K562 (cell line): Measurements from ENCODE around the gene CNPY4. TPM values are rescaled to one million over a fixed set of nuclear protein-coding genes. Genes with fewer than 3 reads are reported as not detected.

Experiments used
- CBFB ChIP-seq: sonication (generic); formaldehyde crosslinking; IDR thresholded peaks from 2 replicates; pipeline ENCODE4 v1.4.0; 2020; ENCODE audit warnings: mild to moderate bottlenecking, missing genetic modification reagents
- DNMT1 ChIP-seq: fragments of 450-650 bp; IDR thresholded peaks from 2 replicates; pipeline ENCODE4 v1.6.1; 2016; ENCODE audit warnings: antibody characterized with exemption, mild to moderate bottlenecking
- EP400 ChIP-seq: fragments of 450-650 bp; IDR thresholded peaks from 2 replicates; pipeline ENCODE4 v1.6.1; 2017; ENCODE audit warnings: antibody characterized with exemption, mild to moderate bottlenecking, moderate library complexity
- SETDB1 ChIP-seq: IDR thresholded peaks from one replicate; pipeline ENCODE4 v1.6.1; 2012; ENCODE audit warnings: low read length, control low read depth, inconsistent platforms
- SLC30A9 ChIP-seq: fragments of 250-450 bp; sonication (Bioruptor Pico); IDR thresholded peaks from 2 replicates; pipeline ENCODE4 v1.8.0; 2022; ENCODE audit warnings: mild to moderate bottlenecking, moderate library complexity
- SMAD4 ChIP-seq: fragments of 250-450 bp; sonication (Bioruptor Pico); conservative IDR thresholded peaks from 2 replicates; pipeline ENCODE4 v1.8.0; 2021; ENCODE audit warnings: inconsistent platforms, mild to moderate bottlenecking, moderate library complexity
- SMARCE1 ChIP-seq: fragments of 450-650 bp; IDR thresholded peaks from 2 replicates; pipeline ENCODE4 v1.7.1; 2016; ENCODE audit warnings: mild to moderate bottlenecking
- TAF7 ChIP-seq: fragments of 450-650 bp; IDR thresholded peaks from 2 replicates; pipeline ENCODE4 v1.6.1; 2016; ENCODE audit warnings: missing genetic modification characterization, missing compliant biosample characterization
- XRCC5 ChIP-seq: fragments of 200-400 bp; formaldehyde crosslinking; IDR thresholded peaks from 2 replicates; pipeline ENCODE4 v1.6.1; 2017; ENCODE audit warnings: low read depth, mild to moderate bottlenecking, low read length
- ZFX ChIP-seq: sonication (generic); formaldehyde crosslinking; IDR thresholded peaks from 2 replicates; pipeline ENCODE4 v1.8.0; 2022; ENCODE audit warnings: mild to moderate bottlenecking, missing genetic modification reagents, moderate library complexity
- ZNF121 ChIP-seq: sonication (generic); formaldehyde crosslinking; conservative IDR thresholded peaks from 2 replicates; pipeline ENCODE4 v1.8.0; 2022; ENCODE audit warnings: missing genetic modification reagents
- polyA plus RNA-seq, 8 experiments: library from polyadenylated mRNA; depleted of rRNA in 4 of 8; stranded (reverse) in 5 of 8; unstranded in 3 of 8; fragments of >200 nt; fragmentation: Nextera tagmentation in 2 of 8; fragmentation: Illumina TruSeq in 1 of 8; extraction: Ambion mirVana in 2 of 8; extraction: Trizol in 1 of 8; gene quantifications; 2 replicates each; pipeline versions ENCODE4 v1.2.1 to v1.2.3, GENCODE V29; 2011 to 2014; ENCODE audit warnings: inconsistent platforms in 1 of 8, missing spikeins in 1 of 8
- total RNA-seq, 7 experiments: library from RNA; depleted of rRNA in 6 of 7; stranded (reverse); fragments of >200 nt in 6 of 7; fragmentation: Illumina TruSeq in 2 of 7; extraction: Trizol in 2 of 7; gene quantifications; 2 replicates each; pipeline versions ENCODE4 v1.2.1 to v1.2.3, GENCODE V29; 2011 to 2021; ENCODE audit warnings: low replicate concordance in 1 of 7
- TF ChIP-seq, protein P1 (sequence below): fragments of 200-600 bp; sonication (generic); IDR thresholded peaks from one replicate; pipeline ENCODE4 v1.6.1; 2012; ENCODE audit warnings: mild to moderate bottlenecking, low read depth, low read length, inconsistent platforms
- TF ChIP-seq, protein P2 (sequence below): fragments of 250-450 bp; sonication (Bioruptor Pico); IDR thresholded peaks from 2 replicates; pipeline ENCODE4 v1.8.0; 2021; ENCODE audit warnings: moderate library complexity, mild to moderate bottlenecking, inconsistent platforms
- TF ChIP-seq, protein P3 (sequence below): sonication (generic); formaldehyde crosslinking; IDR thresholded peaks from 2 replicates; pipeline ENCODE4 v1.8.0; 2022; ENCODE audit warnings: mild to moderate bottlenecking, low read depth, missing genetic modification reagents

Gene CNPY4
- total and polyA plus RNA-seq, 9 of the 15 experiments (the other 6 are each of a cell fraction or from before 2014, with no cell fraction given) = 1.9 to 11.2 (median 7.0) TPM

DNA sequence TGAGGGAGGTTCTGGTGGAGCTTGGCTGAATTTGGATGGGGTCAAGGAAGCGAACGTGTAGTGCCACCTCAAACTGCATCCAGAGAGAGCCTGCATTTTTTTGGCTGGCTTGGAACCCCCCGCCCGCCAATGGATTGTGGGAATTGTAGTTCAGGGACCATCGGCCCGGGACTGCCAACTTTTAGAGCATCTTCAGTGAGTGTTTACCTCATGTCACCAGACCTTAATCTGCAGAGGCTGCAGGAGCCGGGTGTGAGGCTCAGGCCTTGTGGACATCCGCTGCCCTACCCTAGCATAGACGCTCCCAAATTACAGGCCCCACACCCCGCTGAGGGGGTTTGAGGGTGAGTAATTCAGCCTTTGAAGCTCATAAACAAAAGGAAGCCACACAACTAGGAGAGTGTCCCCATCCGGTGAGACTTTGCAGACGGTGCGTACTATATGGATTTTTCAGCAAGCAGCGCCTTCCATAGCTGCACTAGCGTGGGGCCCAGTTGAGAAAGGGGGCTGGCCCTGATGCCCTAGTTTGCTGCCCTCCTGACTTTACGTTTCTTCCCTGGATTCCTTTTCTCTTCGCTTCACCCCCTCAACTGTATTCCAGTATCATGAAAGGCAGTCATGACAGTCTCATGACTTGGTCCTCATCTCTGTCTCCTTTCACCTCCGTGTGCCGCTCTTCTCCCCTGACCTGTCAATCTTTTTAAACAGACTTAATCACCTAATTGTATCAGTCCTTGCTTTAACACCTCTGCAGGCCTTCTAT lies 717 bp downstream of the CNPY4 start (continued):
- TF ChIP-seq, protein P1, sequence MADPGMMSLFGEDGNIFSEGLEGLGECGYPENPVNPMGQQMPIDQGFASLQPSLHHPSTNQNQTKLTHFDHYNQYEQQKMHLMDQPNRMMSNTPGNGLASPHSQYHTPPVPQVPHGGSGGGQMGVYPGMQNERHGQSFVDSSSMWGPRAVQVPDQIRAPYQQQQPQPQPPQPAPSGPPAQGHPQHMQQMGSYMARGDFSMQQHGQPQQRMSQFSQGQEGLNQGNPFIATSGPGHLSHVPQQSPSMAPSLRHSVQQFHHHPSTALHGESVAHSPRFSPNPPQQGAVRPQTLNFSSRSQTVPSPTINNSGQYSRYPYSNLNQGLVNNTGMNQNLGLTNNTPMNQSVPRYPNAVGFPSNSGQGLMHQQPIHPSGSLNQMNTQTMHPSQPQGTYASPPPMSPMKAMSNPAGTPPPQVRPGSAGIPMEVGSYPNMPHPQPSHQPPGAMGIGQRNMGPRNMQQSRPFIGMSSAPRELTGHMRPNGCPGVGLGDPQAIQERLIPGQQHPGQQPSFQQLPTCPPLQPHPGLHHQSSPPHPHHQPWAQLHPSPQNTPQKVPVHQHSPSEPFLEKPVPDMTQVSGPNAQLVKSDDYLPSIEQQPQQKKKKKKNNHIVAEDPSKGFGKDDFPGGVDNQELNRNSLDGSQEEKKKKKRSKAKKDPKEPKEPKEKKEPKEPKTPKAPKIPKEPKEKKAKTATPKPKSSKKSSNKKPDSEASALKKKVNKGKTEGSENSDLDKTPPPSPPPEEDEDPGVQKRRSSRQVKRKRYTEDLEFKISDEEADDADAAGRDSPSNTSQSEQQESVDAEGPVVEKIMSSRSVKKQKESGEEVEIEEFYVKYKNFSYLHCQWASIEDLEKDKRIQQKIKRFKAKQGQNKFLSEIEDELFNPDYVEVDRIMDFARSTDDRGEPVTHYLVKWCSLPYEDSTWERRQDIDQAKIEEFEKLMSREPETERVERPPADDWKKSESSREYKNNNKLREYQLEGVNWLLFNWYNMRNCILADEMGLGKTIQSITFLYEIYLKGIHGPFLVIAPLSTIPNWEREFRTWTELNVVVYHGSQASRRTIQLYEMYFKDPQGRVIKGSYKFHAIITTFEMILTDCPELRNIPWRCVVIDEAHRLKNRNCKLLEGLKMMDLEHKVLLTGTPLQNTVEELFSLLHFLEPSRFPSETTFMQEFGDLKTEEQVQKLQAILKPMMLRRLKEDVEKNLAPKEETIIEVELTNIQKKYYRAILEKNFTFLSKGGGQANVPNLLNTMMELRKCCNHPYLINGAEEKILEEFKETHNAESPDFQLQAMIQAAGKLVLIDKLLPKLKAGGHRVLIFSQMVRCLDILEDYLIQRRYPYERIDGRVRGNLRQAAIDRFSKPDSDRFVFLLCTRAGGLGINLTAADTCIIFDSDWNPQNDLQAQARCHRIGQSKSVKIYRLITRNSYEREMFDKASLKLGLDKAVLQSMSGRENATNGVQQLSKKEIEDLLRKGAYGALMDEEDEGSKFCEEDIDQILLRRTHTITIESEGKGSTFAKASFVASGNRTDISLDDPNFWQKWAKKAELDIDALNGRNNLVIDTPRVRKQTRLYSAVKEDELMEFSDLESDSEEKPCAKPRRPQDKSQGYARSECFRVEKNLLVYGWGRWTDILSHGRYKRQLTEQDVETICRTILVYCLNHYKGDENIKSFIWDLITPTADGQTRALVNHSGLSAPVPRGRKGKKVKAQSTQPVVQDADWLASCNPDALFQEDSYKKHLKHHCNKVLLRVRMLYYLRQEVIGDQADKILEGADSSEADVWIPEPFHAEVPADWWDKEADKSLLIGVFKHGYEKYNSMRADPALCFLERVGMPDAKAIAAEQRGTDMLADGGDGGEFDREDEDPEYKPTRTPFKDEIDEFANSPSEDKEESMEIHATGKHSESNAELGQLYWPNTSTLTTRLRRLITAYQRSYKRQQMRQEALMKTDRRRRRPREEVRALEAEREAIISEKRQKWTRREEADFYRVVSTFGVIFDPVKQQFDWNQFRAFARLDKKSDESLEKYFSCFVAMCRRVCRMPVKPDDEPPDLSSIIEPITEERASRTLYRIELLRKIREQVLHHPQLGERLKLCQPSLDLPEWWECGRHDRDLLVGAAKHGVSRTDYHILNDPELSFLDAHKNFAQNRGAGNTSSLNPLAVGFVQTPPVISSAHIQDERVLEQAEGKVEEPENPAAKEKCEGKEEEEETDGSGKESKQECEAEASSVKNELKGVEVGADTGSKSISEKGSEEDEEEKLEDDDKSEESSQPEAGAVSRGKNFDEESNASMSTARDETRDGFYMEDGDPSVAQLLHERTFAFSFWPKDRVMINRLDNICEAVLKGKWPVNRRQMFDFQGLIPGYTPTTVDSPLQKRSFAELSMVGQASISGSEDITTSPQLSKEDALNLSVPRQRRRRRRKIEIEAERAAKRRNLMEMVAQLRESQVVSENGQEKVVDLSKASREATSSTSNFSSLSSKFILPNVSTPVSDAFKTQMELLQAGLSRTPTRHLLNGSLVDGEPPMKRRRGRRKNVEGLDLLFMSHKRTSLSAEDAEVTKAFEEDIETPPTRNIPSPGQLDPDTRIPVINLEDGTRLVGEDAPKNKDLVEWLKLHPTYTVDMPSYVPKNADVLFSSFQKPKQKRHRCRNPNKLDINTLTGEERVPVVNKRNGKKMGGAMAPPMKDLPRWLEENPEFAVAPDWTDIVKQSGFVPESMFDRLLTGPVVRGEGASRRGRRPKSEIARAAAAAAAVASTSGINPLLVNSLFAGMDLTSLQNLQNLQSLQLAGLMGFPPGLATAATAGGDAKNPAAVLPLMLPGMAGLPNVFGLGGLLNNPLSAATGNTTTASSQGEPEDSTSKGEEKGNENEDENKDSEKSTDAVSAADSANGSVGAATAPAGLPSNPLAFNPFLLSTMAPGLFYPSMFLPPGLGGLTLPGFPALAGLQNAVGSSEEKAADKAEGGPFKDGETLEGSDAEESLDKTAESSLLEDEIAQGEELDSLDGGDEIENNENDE = no peak
- no peak for TF ChIP-seq DNMT1
- TF ChIP-seq, protein P2, sequence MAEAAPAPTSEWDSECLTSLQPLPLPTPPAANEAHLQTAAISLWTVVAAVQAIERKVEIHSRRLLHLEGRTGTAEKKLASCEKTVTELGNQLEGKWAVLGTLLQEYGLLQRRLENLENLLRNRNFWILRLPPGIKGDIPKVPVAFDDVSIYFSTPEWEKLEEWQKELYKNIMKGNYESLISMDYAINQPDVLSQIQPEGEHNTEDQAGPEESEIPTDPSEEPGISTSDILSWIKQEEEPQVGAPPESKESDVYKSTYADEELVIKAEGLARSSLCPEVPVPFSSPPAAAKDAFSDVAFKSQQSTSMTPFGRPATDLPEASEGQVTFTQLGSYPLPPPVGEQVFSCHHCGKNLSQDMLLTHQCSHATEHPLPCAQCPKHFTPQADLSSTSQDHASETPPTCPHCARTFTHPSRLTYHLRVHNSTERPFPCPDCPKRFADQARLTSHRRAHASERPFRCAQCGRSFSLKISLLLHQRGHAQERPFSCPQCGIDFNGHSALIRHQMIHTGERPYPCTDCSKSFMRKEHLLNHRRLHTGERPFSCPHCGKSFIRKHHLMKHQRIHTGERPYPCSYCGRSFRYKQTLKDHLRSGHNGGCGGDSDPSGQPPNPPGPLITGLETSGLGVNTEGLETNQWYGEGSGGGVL (CRISPR knock-in tag) = no peak
- no peak for TF ChIP-seq CBFB
- TF ChIP-seq ZFX (CRISPR knock-in tag) = peak; percentile 74
- TF ChIP-seq, protein P3, sequence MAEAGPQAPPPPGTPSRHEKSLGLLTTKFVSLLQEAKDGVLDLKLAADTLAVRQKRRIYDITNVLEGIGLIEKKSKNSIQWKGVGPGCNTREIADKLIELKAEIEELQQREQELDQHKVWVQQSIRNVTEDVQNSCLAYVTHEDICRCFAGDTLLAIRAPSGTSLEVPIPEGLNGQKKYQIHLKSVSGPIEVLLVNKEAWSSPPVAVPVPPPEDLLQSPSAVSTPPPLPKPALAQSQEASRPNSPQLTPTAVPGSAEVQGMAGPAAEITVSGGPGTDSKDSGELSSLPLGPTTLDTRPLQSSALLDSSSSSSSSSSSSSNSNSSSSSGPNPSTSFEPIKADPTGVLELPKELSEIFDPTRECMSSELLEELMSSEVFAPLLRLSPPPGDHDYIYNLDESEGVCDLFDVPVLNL (CRISPR knock-in tag) = no peak
- TF ChIP-seq SLC30A9 (CRISPR knock-in tag) = no peak
- no peak for TF ChIP-seq EP400
- TF ChIP-seq ZNF121 = no peak
- no peak for TF ChIP-seq SMARCE1
- no peak for TF ChIP-seq TAF7 (tag)
- no peak for TF ChIP-seq XRCC5
- no peak for TF ChIP-seq SETDB1
- TF ChIP-seq SMAD4 (CRISPR knock-in tag) = 0 out of 2 replicates have a peak, but pooled peaks have one; percentile 12
